Hepatic stellate cell (primary cell): ENCODE results near the gene HOXC11.

ENCODE experiments used
- DNase-seq: peaks from one replicate; pipeline ENCODE4 v3.0.0; 2011; ENCODE audit warnings: low spot score

HOXC11 gene

DNA sequence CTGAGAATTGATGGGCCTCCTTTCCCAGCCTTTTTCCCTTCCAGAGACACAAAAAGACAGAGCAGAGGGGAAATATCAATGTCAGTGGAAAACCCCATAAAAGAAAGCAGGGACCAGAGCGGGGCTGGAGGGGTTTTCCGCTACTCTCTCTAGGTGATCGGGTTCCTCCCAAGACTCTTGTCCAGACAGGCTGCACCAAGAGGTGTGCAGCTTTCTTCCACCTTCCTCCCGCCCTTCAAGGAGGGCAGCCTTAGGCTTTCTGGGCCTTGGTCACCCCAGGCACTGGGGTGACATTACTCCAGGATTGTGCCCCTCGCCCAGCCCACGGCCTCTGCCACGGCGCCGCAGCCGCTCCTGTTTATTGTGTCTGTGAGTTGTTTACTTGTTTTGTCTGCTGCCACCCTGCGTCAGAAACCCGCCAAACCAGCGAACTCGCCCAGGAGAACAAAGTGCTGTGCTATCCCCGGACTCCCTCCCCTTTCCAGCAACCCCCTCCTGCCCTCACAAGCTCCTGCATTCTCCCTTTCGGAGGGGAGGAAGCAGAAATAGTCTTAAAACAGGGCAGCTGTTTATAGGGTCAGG is 48.6 kb downstream of the HOXC11 start:
- DNase-seq: no peak

DNA sequence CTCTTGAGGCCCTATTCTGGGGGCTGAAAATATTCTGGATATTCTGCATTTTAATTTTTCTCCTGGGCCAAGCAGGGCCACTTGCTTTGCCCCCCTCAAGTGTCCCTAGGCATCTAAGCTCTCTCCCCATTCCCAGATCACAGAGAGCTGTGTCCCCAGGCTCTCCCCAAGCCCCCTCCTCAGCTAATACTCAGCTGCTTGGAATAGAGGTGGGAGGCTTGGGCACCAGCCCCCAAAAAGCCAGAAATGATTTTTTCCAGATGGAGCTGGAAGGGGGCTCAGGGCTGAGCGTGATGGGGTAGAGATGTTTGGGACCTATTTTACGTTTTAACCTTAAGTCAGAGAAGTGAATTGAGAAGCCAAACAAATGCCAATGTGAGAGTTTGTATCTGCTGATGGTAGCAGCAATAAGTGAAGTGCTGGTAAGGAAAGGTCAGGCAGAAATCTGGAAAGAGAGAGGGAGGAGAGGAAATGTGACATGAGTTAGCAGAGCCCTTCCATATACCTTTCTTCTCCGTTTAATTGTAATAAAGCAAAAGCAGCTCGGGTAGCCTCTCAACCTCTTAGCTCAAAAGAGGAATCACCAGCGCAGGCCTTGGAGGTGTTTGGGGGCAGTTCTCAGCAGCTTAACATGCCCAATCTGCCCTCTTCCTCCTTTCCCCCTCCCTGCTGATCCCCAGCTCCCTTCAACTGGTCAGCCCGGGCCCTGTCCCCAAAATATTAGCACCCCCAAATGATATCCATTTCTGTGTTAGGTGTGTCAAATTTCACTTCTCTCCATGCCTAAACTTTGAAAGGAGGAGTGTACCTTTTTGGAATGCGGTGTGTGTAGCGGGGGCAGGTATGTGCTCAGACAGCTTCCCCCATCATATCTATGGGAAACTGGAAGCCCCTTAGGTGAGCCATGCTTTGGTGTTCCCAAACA is 50.3 kb downstream of the HOXC11 start:
- DNase-seq: no peak

DNA sequence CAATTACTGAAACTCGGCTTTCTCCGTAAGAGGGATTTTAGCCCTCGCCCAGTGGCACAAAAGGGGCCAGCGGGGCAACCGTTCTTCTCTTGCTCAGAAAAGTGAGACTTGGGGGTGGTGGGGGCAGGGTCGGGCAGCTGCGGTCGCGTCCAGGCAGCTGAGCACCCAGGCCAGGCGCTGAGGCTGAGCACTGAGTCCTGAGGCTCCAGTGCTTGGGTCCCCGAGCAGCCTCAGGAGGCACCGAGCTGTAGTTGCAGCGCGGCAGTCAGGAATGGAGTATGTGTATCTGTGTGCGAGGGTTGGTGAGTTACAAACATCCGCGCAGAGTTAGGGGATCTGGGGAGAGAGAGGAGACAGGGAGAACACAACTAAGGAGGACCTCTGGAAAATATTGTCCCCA is 51.2 kb downstream of the HOXC11 start:
- DNase-seq: no peak

DNA sequence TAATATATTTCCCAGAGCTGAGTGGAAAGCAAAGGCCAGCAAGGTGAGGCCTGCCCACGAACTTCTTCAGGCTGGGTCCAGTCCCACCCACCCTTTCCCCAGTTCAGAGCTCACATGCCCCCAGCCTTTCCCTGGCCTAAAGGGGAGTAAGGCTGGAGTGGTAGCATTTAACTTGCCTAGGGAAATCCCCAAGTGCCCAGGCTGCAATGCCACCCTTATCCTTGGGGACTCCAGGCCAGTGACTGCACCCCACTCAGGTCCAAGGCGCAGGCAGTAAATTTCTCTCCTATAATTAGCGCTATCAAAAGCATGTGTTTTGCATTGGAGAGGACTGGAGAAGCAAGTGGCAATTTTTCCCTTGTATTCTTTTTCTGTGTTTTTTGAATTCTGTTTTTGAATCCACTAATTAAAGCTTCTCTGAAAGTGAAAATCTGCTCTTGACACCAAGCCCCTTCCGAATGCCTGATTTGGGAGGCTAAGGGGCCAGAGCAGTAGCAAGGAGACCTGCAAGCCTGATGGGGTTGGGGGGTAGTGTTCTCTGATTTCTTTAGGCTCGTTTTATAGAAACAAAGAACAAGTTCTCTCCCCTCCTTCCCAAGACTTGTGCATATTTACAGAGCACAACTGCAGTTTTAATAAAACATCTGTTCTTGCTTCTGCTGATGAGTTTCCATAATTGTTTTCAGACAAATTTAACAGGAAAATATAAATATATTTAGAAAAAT is 51.8 kb downstream of the HOXC11 start:
- no peak for DNase-seq

DNA sequence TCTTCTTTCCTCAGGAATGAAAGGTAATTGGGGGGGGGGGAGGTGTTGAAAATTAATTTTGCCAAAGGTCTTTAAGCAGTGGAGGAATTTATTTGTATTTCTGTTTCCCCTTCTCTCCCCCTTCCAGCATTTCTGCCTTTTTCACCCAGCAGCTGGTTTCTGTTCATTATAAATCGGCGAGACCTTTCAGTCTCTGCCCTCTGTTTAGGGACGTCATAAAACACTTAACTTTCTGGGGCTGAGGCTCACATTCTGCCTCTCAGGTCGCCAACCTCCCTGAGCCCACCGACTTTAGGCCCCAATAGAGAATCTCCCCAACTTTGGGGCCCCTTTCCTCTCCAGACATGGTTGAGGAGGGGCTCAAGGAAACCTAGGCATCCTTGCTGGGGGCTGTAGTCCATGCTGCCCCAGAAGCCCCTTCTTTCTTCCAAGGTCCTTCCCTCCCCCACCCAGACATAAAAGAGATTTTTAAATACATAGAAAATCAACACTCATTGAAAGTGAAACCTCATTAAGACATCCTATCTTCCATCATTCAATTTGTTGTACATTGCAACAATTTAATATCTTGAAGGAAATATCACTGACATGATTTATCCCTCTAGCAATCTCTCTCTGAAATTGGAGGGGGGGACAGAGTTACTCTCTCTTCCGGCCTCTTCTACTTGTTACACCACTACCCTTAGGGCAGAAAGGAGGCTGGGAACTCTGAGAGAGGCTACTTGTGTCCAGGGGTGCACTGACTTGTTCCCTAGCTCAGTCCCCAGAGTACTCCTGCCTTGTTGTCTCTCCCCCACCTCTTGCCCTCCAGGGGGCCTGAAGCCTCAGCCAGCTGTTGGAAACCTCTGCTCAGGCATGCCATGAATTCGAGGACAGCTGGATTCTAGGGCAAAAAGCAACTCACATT is 52.8 kb downstream of the HOXC11 start:
- DNase-seq: no peak

DNA sequence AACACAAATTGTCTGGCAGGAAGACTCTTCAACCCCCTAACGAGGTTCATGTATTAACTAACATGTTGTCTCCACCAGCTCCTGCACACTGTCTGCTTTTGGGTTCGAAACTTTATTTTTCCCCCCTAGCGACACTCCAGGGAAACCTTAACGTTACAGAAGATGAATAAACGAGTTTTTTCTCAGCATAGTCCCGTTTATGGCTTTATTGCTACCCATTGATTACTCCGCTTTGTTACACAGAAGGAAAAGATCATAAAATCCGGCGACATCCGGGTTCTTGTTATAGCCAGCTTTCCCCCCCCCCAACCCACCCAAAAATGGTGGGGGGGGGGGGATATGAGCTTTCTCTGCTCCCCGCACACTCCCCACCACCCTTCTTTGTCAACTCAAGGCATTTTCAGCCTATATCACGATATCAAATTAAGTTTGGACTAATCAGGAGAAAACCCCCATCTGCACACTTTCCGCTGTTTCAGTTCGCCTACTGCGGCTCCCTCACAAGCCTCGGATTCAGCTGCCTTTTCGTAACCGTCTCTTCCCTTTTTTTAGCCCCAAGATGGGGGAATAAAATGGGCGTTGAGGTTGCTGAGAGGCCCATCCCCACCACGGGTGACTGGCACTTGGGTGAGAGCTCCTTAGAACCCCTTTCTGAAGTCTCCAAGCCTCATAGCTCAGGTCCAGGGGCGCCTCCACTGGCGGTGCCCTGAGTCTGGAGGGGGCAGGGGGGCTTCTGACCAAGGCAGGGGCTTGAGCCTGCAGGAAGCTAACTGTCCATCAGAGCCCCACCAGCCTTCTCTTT is 53.9 kb downstream of the HOXC11 start:
- no peak for DNase-seq
